Measurements from ENCODE around the gene CD2BP2. TPM values are rescaled to one million over a fixed set of nuclear protein-coding genes. Genes with fewer than 3 reads are reported as not detected.

The CD2BP2 gene
- total and polyA plus RNA-seq, 2 of the 8 experiments (the other 6 are each of a cell fraction or from before 2014, with no cell fraction given): 22.4 to 55.3 TPM

- Histone ChIP-seq H3K79me1 (ENCODE audit: low read depth, low read length) (no peaks in the 10 kb centered on the region), H2BK15ac (ENCODE audit: low read length) (no peak overlapping the region), H3K36me3 (ENCODE audit: control insufficient read depth in 2 of 4, insufficient read depth in 4 of 4, low read length in 3 of 4) (peaks cover 11 to 30% (median 27%) of the 10 kb centered on the region in 4 experiments), H2BK5ac (ENCODE audit: low read depth, low read length) (no peak overlapping the region), H2AK5ac (ENCODE audit: low read depth, low read length) (no peak overlapping the region), H2BK12ac (ENCODE audit: low read depth, low read length) (no peak overlapping the region), H3K56ac (replicated peaks; ENCODE audit: insufficient read length, low read depth, low read length) (no peak overlapping the region), H3K23me2 (ENCODE audit: low read depth, low read length) (no peaks in the 10 kb centered on the region), H3K9me3 (ENCODE audit: insufficient read depth in 2 of 2, low read depth in 1 of 2, low read length in 1 of 2) (no peaks in the 10 kb centered on the region), H4K8ac (ENCODE audit: extremely low read depth, insufficient read depth, low read length) (no peak overlapping the region), H3K27me3 (replicated peaks in 1 of 4; ENCODE audit: control insufficient read depth in 3 of 4, extremely low read depth in 1 of 4, insufficient read depth in 3 of 4, low read length in 3 of 4) (no peaks in the 10 kb centered on the region), H3K9ac (replicated peaks in 1 of 4; ENCODE audit: extremely low read depth in 1 of 4, low read depth in 3 of 4, low read length in 3 of 4) (no peak overlapping the region), H4K20me1 (replicated peaks in 1 of 2; ENCODE audit: control insufficient read depth in 1 of 2, insufficient read depth in 2 of 2, low read length in 2 of 2) (peaks cover 0 to 3% of the 10 kb centered on the region in 2 experiments), H2AFZ (ENCODE audit: low read length) (no peak overlapping the region), H3K14ac (ENCODE audit: insufficient read length) (no peak overlapping the region), H3K79me2 (ENCODE audit: control insufficient read depth in 1 of 2, insufficient read depth in 2 of 2, low read length in 2 of 2) (no peaks in the 10 kb centered on the region), H3K23ac (ENCODE audit: insufficient read length) (no peak overlapping the region), H3K4me3 (ENCODE audit: extremely low read depth in 1 of 4, insufficient read depth in 2 of 4, low read depth in 3 of 4, low read length in 4 of 4) (no peak overlapping the region), H3K4me2 (ENCODE audit: insufficient read depth in 1 of 2, low read depth in 2 of 2, low read length in 2 of 2) (no peak overlapping the region), H4K5ac (ENCODE audit: insufficient read length, low read depth, low read length) (no peak overlapping the region), H3K4me1 (replicated peaks in 1 of 4; ENCODE audit: control insufficient read depth in 3 of 4, insufficient read depth in 4 of 4, low read length in 3 of 4) (no peaks in the 10 kb centered on the region), H4K91ac (replicated peaks; ENCODE audit: insufficient read length, low read length) (no peak overlapping the region), H3K27ac (ENCODE audit: low read depth, low read length) (no peak overlapping the region), H3K4ac (replicated peaks; ENCODE audit: insufficient read length, low read depth, low read length) (no peak overlapping the region), H3K18ac (ENCODE audit: extremely low read depth, low read length) (no peak overlapping the region), H2BK120ac (replicated peaks; ENCODE audit: low read depth, low read length) (no peak overlapping the region), H2BK20ac (ENCODE audit: low read length) (no peak overlapping the region)
- no peak for FAIRE-seq
- ChIA-PET CTCF (ENCODE audit: partially characterized antibody) (interaction anchor here (1.3 to 2.9 kb wide), 2 partner anchors 12 kb away, joined by 4 to 6 read pairs; no protein-coding TSS in a partner anchor), POLR2A (ENCODE audit: partially characterized antibody) (interaction anchor here (1.3 to 2.3 kb wide), 2 partner anchors 8 to 70 kb away, joined by 3 to 14 read pairs; partner anchors contain the start of gene CD2BP2)
- no peak for DNase-seq (ENCODE audit: low read depth in 1 of 2, low spot score in 2 of 2)
- 89% methylated on average over 8 of the region's 8 CpGs; no CpG with 5 or more reads in 1 of the 2 experiments for WGBS, 2 experiments (ENCODE audit: extremely low coverage in 1 of 2, insufficient coverage in 1 of 2, insufficient read length in 1 of 2, insufficient replicate concordance in 2 of 2, low coverage in 1 of 2, low lambda C conversion rate in 2 of 2, missing lambda C conversion rate in 1 of 2)
- no peak for TF ChIP-seq CBX5 (IDR thresholded peaks at IDR 0.05; ENCODE audit: low read depth, low read length)
Measured at GRCh38 chr16:30348113-30348512, 7.0 kb downstream of the CD2BP2 start.

All from H1 (cell line).